Parathyroid adenoma (tissue), 2 donors: ENCODE measurements around the gene PTPRD.

Experiments
- H2AFZ ChIP-seq: fragments of 300-600 bp; sonication (generic); one replicate; pipeline ENCODE4 v1.7.0; 2017; ENCODE audit warnings: antibody characterized with exemption, mild to moderate bottlenecking
- H3K27ac ChIP-seq: fragments of 300-600 bp; sonication (generic); one replicate; pipeline ENCODE4 v1.7.0; 2017
- H3K27me3 ChIP-seq: fragments of 300-600 bp; sonication (generic); one replicate; pipeline ENCODE4 v1.7.0; 2017; ENCODE audit warnings: low read length; ENCODE audit not compliant: control insufficient read depth, insufficient read depth
- H3K36me3 ChIP-seq: fragments of 300-600 bp; sonication (generic); one replicate; pipeline ENCODE4 v1.7.0; 2017; ENCODE audit warnings: low read length; ENCODE audit not compliant: control insufficient read depth, insufficient read depth
- H3K4me1 ChIP-seq: fragments of 300-600 bp; sonication (generic); one replicate; pipeline ENCODE4 v1.7.0; 2017; ENCODE audit warnings: control low read depth
- H3K4me2 ChIP-seq: fragments of 300-600 bp; sonication (generic); one replicate; pipeline ENCODE4 v1.7.0; 2017; ENCODE audit warnings: low read length
- H3K4me3 ChIP-seq: fragments of 300-600 bp; sonication (generic); one replicate; pipeline ENCODE4 v1.7.0; 2017; ENCODE audit warnings: low read depth, low read length
- H3K79me2 ChIP-seq: fragments of 300-600 bp; sonication (generic); one replicate; pipeline ENCODE4 v1.7.0; 2017; ENCODE audit warnings: control low read depth
- H3K9ac ChIP-seq: fragments of 300-600 bp; sonication (generic); one replicate; pipeline ENCODE4 v1.7.0; 2017; ENCODE audit warnings: mild to moderate bottlenecking
- H3K9me3 ChIP-seq: fragments of 300-600 bp; sonication (generic); one replicate; pipeline ENCODE4 v1.7.0; 2017; ENCODE audit warnings: low read length; ENCODE audit not compliant: control insufficient read depth
- TF ChIP-seq, protein P1 (sequence below): fragments of 300-600 bp; sonication (generic); IDR thresholded peaks from one replicate; pipeline ENCODE4 v1.7.0; 2017; ENCODE audit warnings: antibody characterized with exemption, mild to moderate bottlenecking
- donor health status: primary hyperparathyroidism.

Gene PTPRD

DNA sequence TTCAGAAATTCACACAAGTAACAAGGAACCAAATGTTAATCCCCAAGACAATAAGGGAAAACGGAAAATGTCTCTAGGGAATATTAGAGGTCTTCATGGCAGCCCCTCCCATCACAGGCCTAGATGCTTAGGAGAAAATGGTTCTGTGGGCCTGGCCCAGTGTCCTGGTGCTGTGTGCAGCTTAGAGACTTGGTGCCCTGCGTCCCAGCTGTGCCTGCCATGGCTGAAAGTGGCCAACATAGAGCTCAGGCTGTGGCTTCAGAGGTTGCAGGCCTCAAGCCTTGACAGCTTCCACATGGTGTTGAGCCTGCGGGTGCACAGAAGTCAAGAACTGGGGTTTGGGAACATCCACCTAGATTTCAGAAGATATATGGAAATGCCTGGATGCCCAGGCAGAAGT, 942.3 kb downstream of the PTPRD start:
- H3K4me1 ChIP-seq = no peaks in the 10 kb centered on the region
- no peaks in the 10 kb centered on the region for H3K9me3 ChIP-seq
- no peaks in the 10 kb centered on the region for H3K27me3 ChIP-seq
- H3K4me3 ChIP-seq = no peak overlapping the region
- H3K79me2 ChIP-seq = no peaks in the 10 kb centered on the region
- no peak overlapping the region for H3K9ac ChIP-seq
- TF ChIP-seq, protein P1, sequence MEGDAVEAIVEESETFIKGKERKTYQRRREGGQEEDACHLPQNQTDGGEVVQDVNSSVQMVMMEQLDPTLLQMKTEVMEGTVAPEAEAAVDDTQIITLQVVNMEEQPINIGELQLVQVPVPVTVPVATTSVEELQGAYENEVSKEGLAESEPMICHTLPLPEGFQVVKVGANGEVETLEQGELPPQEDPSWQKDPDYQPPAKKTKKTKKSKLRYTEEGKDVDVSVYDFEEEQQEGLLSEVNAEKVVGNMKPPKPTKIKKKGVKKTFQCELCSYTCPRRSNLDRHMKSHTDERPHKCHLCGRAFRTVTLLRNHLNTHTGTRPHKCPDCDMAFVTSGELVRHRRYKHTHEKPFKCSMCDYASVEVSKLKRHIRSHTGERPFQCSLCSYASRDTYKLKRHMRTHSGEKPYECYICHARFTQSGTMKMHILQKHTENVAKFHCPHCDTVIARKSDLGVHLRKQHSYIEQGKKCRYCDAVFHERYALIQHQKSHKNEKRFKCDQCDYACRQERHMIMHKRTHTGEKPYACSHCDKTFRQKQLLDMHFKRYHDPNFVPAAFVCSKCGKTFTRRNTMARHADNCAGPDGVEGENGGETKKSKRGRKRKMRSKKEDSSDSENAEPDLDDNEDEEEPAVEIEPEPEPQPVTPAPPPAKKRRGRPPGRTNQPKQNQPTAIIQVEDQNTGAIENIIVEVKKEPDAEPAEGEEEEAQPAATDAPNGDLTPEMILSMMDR = no peak
- H3K27ac ChIP-seq = no peak overlapping the region
- H3K36me3 ChIP-seq = no peaks in the 10 kb centered on the region
- H2AFZ ChIP-seq = no peak overlapping the region
- H3K4me2 ChIP-seq = no peak overlapping the region

DNA sequence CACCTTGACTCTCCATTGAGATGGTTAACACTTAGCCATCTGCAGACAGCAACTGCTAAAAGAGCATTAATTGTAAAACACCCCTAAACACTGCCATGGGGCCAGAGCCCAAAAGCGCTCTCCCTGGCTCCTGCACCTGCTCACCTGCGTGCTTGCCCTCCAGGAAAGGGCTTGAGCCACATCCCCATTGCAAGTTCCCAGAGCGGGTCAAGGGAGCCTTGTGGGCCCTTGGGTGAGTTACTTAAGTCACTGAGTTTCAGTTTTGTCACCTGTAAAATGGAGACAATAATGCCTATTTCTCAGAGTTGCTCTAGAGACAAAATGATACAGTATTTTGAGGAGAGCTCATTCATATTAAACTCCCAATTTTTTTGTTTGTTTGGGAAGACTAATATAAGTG, 967.8 kb downstream of the PTPRD start:
- H3K9me3 ChIP-seq = peaks cover 3% of the 10 kb centered on the region
- no peak overlapping the region for H3K4me2 ChIP-seq
- no peak overlapping the region for H3K4me3 ChIP-seq
- no peak overlapping the region for H3K9ac ChIP-seq
- H3K79me2 ChIP-seq = no peaks in the 10 kb centered on the region
- H3K4me1 ChIP-seq = no peaks in the 10 kb centered on the region
- H2AFZ ChIP-seq = no peak overlapping the region
- TF ChIP-seq, protein P1 = no peak
- no peaks in the 10 kb centered on the region for H3K36me3 ChIP-seq
- no peak overlapping the region for H3K27ac ChIP-seq
- H3K27me3 ChIP-seq = no peaks in the 10 kb centered on the region

DNA sequence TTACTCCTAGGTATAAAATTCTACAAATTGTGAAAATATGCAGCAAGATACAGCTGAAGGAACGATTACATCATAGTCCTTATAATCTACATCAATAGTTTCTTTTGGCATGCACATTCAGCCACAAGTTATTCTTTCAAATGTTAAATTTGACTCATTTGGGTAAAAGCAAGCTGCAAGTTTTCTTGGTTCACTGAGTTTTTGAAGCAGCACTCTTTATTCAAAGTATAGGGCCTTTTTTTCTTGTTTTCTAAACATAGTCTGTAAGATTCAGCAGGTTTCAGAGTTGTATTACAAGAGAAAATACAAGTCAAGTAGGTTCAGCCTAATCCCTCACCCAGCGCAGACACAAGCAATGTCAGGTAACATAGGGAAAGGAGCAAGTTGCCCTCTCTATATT, 981.5 kb downstream of the PTPRD start:
- Histone ChIP-seq H3K27me3 (no peaks in the 10 kb centered on the region), H3K4me3 (no peak overlapping the region), H2AFZ (no peak overlapping the region), H3K79me2 (no peaks in the 10 kb centered on the region), H3K9me3 (no peaks in the 10 kb centered on the region), H3K4me2 (no peak overlapping the region), H3K9ac (no peak overlapping the region), H3K27ac (no peak overlapping the region), H3K36me3 (no peaks in the 10 kb centered on the region), H3K4me1 (no peaks in the 10 kb centered on the region)
- TF ChIP-seq, protein P1 = no peak

DNA sequence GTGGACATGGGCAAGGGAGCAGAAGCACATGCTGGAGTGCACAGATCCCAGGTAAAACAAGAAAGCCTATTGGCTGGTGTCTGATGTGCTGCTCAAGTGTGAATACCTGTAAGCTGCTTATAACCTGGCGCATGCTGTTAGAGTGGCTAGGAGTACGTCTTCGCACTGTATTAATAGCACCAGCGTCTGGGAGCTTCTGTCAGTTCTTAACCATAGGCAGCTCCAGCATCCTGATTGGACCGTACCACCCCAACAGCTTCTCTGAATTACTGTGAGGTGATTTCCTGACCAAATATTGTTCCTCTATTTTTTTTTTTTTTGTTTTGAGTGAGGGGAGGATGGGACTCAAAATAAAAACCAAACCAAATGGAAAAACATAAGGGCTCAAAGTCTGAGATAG, 987.6 kb downstream of the PTPRD start:
- no peak overlapping the region for H3K4me3 ChIP-seq
- H3K4me2 ChIP-seq = no peak overlapping the region
- H3K27ac ChIP-seq = no peak overlapping the region
- no peaks in the 10 kb centered on the region for H3K4me1 ChIP-seq
- H3K27me3 ChIP-seq = no peaks in the 10 kb centered on the region
- no peak overlapping the region for H2AFZ ChIP-seq
- H3K9me3 ChIP-seq = no peaks in the 10 kb centered on the region
- H3K9ac ChIP-seq = no peak overlapping the region
- no peaks in the 10 kb centered on the region for H3K79me2 ChIP-seq
- TF ChIP-seq, protein P1 = no peak
- H3K36me3 ChIP-seq = no peaks in the 10 kb centered on the region

DNA sequence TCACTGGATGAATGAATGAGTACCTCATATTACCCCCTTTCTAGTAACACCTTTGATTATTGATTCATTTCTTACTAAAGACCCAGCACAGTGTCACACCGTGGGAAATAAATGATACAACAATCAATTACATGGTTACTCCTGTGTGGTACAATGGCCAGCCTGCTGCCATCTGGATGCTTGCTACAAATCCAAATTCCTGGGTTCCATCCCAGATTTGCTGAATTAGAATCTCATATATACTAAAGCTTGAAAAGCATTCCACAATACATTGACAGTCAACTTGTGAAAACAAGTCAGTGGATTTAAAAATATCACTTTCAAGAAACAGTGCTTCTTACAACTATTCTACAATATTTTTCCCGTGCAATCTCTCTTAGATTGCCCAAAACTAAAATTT, 989.3 kb downstream of the PTPRD start:
- H3K4me1 ChIP-seq = no peaks in the 10 kb centered on the region
- H3K4me2 ChIP-seq = no peak overlapping the region
- H3K27ac ChIP-seq = no peak overlapping the region
- H3K36me3 ChIP-seq = no peaks in the 10 kb centered on the region
- no peaks in the 10 kb centered on the region for H3K79me2 ChIP-seq
- H3K27me3 ChIP-seq = no peaks in the 10 kb centered on the region
- H3K9me3 ChIP-seq = no peaks in the 10 kb centered on the region
- no peak overlapping the region for H2AFZ ChIP-seq
- TF ChIP-seq, protein P1 = no peak
- no peak overlapping the region for H3K9ac ChIP-seq
- H3K4me3 ChIP-seq = no peak overlapping the region
